ENCODE data around the gene TMEM201.

GRCh38 chr1:9551984-9552383, 36.7 kb upstream of the TMEM201 start:
- TF ChIP-seq EZH2 (optimal IDR thresholded peaks at IDR 0.05; ENCODE audit: low read depth, low read length) (no peak), CTCF (IDR thresholded peaks at IDR 0.05; ENCODE audit: low read length) (no peak)

Measured in MM.1S (cell line).